Endothelial cell of umbilical vein (primary cell): Measurements from ENCODE around the gene TGFA. TPM values are rescaled to one million over a fixed set of nuclear protein-coding genes. Genes with fewer than 3 reads are reported as not detected.

Source experiments
- BruUV-seq: library from RNA; stranded (reverse); fragments of 400-500 nt; replicated peaks from 2 replicates; lab custom pipeline; 2021; lab: Mats Ljungman, UMichigan
- CTCF ChIA-PET: fragments of 300-600, 350-600 bp; sonication (Branson Sonifier 250); formaldehyde crosslinking; loops from one replicate; lab custom pipeline; 2021; ENCODE audit warnings: antibody characterized with exemption, inconsistent platforms; lab: Charles Lee
- POLR2A ChIA-PET: fragments of 300-600, 350-600 bp; sonication (Branson Sonifier 250); formaldehyde crosslinking; loops from one replicate; lab custom pipeline; 2021; ENCODE audit warnings: antibody characterized with exemption, inconsistent platforms; lab: Charles Lee
- DNase-seq: peaks from one replicate; pipeline ENCODE4 v3.0.0-alpha.2; 2011; ENCODE audit warnings: low read depth, low spot score
- FAIRE-seq: peaks from 2 replicates; lab custom pipeline; 2011; peaks lifted over from hg19 to GRCh38; lab: Jason Lieb, UNC
- H2AFZ ChIP-seq: 2 replicates; pipeline ENCODE4 v1.6.0; 2012; ENCODE audit warnings: low read depth, low read length, control low read depth, inconsistent platforms
- H3K27ac ChIP-seq: 2 replicates; pipeline ENCODE4 v1.5.1; 2011; ENCODE audit warnings: low read depth, mild to moderate bottlenecking, control low read depth, low read length, moderate library complexity; ENCODE audit not compliant: insufficient read depth
- H3K27me3 ChIP-seq, 2 experiments: 2 replicates each; pipeline versions ENCODE4 v1.6.0 to v1.6.1; 2011; ENCODE audit warnings: low read length in 2 of 2, mixed read lengths in 1 of 2; ENCODE audit not compliant: control insufficient read depth in 2 of 2, insufficient read depth in 2 of 2
- H3K36me3 ChIP-seq, 2 experiments: 2 replicates in 1 of 2; 3 replicates in 1 of 2; pipeline ENCODE4 v1.5.1; 2011; ENCODE audit warnings: low read length in 2 of 2, mild to moderate bottlenecking in 1 of 2, moderate library complexity in 1 of 2; ENCODE audit not compliant: control insufficient read depth in 2 of 2, insufficient read depth in 2 of 2; ENCODE audit errors: extremely low read depth in 1 of 2
- H3K4me1 ChIP-seq: 3 replicates; pipeline ENCODE4 v1.5.1; 2011; ENCODE audit warnings: mild to moderate bottlenecking, low read length; ENCODE audit not compliant: control insufficient read depth, insufficient read depth; ENCODE audit errors: extremely low read depth
- H3K4me2 ChIP-seq: 2 replicates; pipeline ENCODE4 v1.6.1; 2011; ENCODE audit warnings: low read length, control low read depth, mixed read lengths; ENCODE audit not compliant: insufficient read depth
- H3K4me3 ChIP-seq, 3 experiments: fragments of 200-600 bp in 1 of 3; sonication (generic), shearing (Covaris generic) in 1 of 3; replicated peaks in 1 of 3; 2 replicates each; pipeline ENCODE4 v1.5.1; 2011 to 2016; ENCODE audit warnings: control low read depth in 3 of 3, low read length in 3 of 3, mild to moderate bottlenecking in 2 of 3, inconsistent platforms in 1 of 3, low read depth in 1 of 3, moderate library complexity in 1 of 3; ENCODE audit not compliant: insufficient read depth in 1 of 3
- H3K79me2 ChIP-seq: 2 replicates; pipeline ENCODE4 v1.6.0; 2012; ENCODE audit warnings: low read length, inconsistent platforms; ENCODE audit not compliant: control insufficient read depth, insufficient read depth
- H3K9ac ChIP-seq: replicated peaks from 2 replicates; pipeline ENCODE3; 2011; ENCODE audit warnings: low read length, control low read depth; ENCODE audit not compliant: insufficient read depth; ENCODE audit errors: extremely low read depth
- H3K9me1 ChIP-seq: replicated peaks from 3 replicates; pipeline ENCODE4 v1.6.0; 2011; ENCODE audit warnings: mild to moderate bottlenecking, low read length; ENCODE audit not compliant: control insufficient read depth, insufficient read depth; ENCODE audit errors: extremely low read depth
- H3K9me3 ChIP-seq: replicated peaks from 2 replicates; pipeline ENCODE4 v1.5.1; 2012; ENCODE audit warnings: low read length, inconsistent platforms; ENCODE audit not compliant: control insufficient read depth, insufficient read depth
- H4K20me1 ChIP-seq: replicated peaks from 2 replicates; pipeline ENCODE3; 2011; ENCODE audit warnings: mild to moderate bottlenecking, low read length; ENCODE audit not compliant: control insufficient read depth, insufficient read depth; ENCODE audit errors: extremely low read depth
- EZH2 ChIP-seq: IDR thresholded peaks from 2 replicates; pipeline ENCODE4 v1.6.1; 2012; ENCODE audit warnings: borderline replicate concordance, low read depth, mild to moderate bottlenecking, moderate library complexity, low read length, inconsistent platforms; ENCODE audit not compliant: severe bottlenecking
- FOS ChIP-seq: IDR thresholded peaks from 2 replicates; pipeline ENCODE4 v1.6.1; 2011; ENCODE audit warnings: mild to moderate bottlenecking, low read length, moderate library complexity, borderline replicate concordance; ENCODE audit not compliant: insufficient read depth
- GATA2 ChIP-seq: IDR thresholded peaks from 2 replicates; pipeline ENCODE4 v1.7.0; 2011; ENCODE audit warnings: low read depth, mild to moderate bottlenecking, moderate library complexity, mixed read lengths, low read length; ENCODE audit not compliant: insufficient read length, insufficient read depth
- JUN ChIP-seq: IDR thresholded peaks from 2 replicates; pipeline ENCODE4 v1.6.1; 2011; ENCODE audit warnings: borderline replicate concordance, low read depth; ENCODE audit not compliant: insufficient read length, insufficient read depth
- MYC ChIP-seq: IDR thresholded peaks from one replicate; pipeline ENCODE4 v1.6.1; 2011; ENCODE audit warnings: mild to moderate bottlenecking, low read depth, low read length
- POLR2A ChIP-seq: IDR thresholded peaks from 2 replicates; pipeline ENCODE4 v1.6.1; 2012; ENCODE audit warnings: low read depth, mild to moderate bottlenecking, control low read depth, low read length
- POLR2AphosphoS5 ChIP-seq: IDR thresholded peaks from 2 replicates; pipeline ENCODE4 v1.6.1; 2012; ENCODE audit warnings: low read depth, mild to moderate bottlenecking, control low read depth, low read length, moderate library complexity; ENCODE audit not compliant: insufficient read depth
- dilution Hi-C: fragments of 300-500 bp; cut with MboI; formaldehyde crosslinking; loops from one replicate; pipeline ENCODE4 v1.15.0; 2019; ENCODE audit warnings: low sequenced_read_pairs; ENCODE audit not compliant: extremely low pct_ligation_motif_present
- intact Hi-C: fragments of 100-400 bp; cut with micrococcal nuclease; formaldehyde crosslinking; loops from one replicate; pipeline ENCODE4 v1.10.0; 2022
- polyA plus RNA-seq, 4 experiments: library from polyadenylated mRNA; depleted of rRNA in 3 of 4; stranded (reverse) in 3 of 4; unstranded in 1 of 4; fragments of >200 nt; gene quantifications; 2 replicates each; pipeline versions ENCODE4 v1.2.1 to v1.2.3, GENCODE V29; 2011 to 2012; ENCODE audit warnings: missing spikeins in 1 of 4
- total RNA-seq: library from RNA; stranded (reverse); gene quantifications from 2 replicates; pipeline ENCODE4 v1.2.3, GENCODE V29; 2021
- TF ChIP-seq, protein P1 (sequence below), 2 donors: IDR thresholded peaks; 1 replicate in 1 of 2; 2 replicates in 1 of 2; pipeline ENCODE4 v1.5.1; 2011; ENCODE audit warnings: low read length in 2 of 2, mild to moderate bottlenecking in 2 of 2, moderate library complexity in 2 of 2, control low read depth in 1 of 2, inconsistent platforms in 1 of 2, low read depth in 1 of 2; ENCODE audit not compliant: insufficient read depth in 1 of 2; ENCODE audit errors: extremely low read depth in 1 of 2
- TF ChIP-seq, protein P2 (sequence below): IDR thresholded peaks from 2 replicates; pipeline ENCODE4 v1.6.1; 2011; ENCODE audit not compliant: insufficient read depth, insufficient read length

TGFA gene
- total and polyA plus RNA-seq, 2 donors (not counting 3 experiments of a cell fraction or from before 2014, with no cell fraction given), result 0.22 to 0.32 TPM

DNA sequence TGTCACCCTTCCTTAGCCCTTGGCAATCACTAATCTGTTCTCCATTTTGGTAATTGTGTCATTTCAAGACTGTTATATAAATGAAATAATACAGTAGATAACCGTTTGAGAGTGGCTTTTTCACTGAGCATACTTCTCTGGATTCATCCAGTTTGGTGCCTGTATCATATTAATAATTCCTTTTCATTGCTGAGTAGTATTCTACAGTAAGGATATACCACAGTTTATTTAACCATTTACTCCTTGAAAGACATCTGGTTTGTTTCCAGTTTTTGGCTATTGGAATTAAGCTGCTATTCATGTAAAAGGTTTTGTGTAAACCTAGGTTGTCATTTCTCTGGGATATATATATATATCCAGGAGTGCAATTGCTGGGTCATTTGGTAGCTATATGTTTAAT, 44.6 kb upstream of the TGFA start:
- H3K4me2 ChIP-seq, result no peak overlapping the region
- POLR2A ChIA-PET, result no interaction called here
- H3K27me3 ChIP-seq, result peaks cover 0 to 11% of the 10 kb centered on the region in 2 experiments
- BruUV-seq, result no TSS peak
- CTCF ChIA-PET, result interaction anchor here (0.7 kb wide), 1 partner anchor 296 kb away, joined by 3 read pairs; the partner anchor contains the start of gene FAM136A
- no peaks in the 10 kb centered on the region for H3K9me1 ChIP-seq
- H3K9me3 ChIP-seq, result no peaks in the 10 kb centered on the region
- no peak overlapping the region for H3K27ac ChIP-seq
- TF ChIP-seq, protein P1, sequence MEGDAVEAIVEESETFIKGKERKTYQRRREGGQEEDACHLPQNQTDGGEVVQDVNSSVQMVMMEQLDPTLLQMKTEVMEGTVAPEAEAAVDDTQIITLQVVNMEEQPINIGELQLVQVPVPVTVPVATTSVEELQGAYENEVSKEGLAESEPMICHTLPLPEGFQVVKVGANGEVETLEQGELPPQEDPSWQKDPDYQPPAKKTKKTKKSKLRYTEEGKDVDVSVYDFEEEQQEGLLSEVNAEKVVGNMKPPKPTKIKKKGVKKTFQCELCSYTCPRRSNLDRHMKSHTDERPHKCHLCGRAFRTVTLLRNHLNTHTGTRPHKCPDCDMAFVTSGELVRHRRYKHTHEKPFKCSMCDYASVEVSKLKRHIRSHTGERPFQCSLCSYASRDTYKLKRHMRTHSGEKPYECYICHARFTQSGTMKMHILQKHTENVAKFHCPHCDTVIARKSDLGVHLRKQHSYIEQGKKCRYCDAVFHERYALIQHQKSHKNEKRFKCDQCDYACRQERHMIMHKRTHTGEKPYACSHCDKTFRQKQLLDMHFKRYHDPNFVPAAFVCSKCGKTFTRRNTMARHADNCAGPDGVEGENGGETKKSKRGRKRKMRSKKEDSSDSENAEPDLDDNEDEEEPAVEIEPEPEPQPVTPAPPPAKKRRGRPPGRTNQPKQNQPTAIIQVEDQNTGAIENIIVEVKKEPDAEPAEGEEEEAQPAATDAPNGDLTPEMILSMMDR (IDR thresholded peaks at IDR 0.05; ENCODE audit: extremely low read depth in 1 of 2, insufficient read depth in 1 of 2, low read depth in 1 of 2, low read length in 2 of 2), result no peak
- TF ChIP-seq POLR2A, result no peak
- TF ChIP-seq GATA2, result no peak
- TF ChIP-seq EZH2, result no peak
- TF ChIP-seq JUN, result no peak
- no peak for TF ChIP-seq FOS
- TF ChIP-seq POLR2AphosphoS5, result no peak
- no peak for TF ChIP-seq MYC
- TF ChIP-seq, protein P2, sequence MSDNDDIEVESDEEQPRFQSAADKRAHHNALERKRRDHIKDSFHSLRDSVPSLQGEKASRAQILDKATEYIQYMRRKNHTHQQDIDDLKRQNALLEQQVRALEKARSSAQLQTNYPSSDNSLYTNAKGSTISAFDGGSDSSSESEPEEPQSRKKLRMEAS, result no peak
- H3K36me3 ChIP-seq, result no peaks in the 10 kb centered on the region
- H3K4me1 ChIP-seq, result peaks cover 2% of the 10 kb centered on the region
- H2AFZ ChIP-seq, result no peak overlapping the region
- DNase-seq (no peak), FAIRE-seq (no peak)
- no peaks in the 10 kb centered on the region for H4K20me1 ChIP-seq
- no peaks in the 10 kb centered on the region for H3K79me2 ChIP-seq
- no peak overlapping the region for H3K9ac ChIP-seq
- intact Hi-C loops, result no loop called here
- dilution Hi-C loops, result no loop called here
- no peak overlapping the region for H3K4me3 ChIP-seq
